Cortex of kidney (tissue), 1 donor: Measurements from ENCODE around the gene TMEM198.

Source experiments
- DNase-seq: peaks from one replicate; lab custom pipeline; 2025; lab: John Stamatoyannopoulos, UW

The TMEM198 gene

DNA sequence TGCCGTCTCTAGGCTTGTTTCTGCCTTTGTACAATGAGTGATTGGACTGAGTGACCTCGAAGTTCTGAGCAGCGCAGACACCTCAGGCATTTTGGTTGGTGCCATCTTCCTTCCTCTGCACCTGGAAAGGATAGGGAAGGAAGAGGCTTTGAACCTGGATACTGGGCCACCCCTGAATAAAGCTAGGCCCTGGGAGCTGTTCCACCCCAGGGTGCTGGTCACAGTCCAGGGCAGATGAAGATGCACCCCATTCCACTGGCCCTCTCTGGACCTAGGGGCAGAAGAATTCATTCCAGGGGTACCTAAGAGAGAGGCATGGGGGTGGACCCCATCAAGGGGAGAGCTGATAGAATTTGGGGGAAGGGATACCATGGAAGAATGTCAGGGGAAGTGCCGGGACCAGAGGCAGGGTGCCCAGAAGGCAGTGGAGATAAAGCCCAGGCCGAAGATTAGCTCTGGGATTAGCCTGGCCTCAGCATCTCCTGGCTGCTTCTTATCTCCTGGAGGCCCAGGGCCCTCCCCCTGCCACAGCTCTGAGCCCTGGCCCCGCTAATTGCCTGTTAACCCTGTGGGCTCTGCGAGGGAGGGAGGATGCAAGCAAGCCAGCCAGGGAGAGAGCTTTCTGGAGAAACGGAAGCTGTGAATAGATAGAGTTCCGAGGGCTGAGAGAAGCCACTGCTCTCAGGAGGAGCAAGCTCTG is 18.1 kb upstream of the TMEM198 start:
- DNase-seq: no peak

DNA sequence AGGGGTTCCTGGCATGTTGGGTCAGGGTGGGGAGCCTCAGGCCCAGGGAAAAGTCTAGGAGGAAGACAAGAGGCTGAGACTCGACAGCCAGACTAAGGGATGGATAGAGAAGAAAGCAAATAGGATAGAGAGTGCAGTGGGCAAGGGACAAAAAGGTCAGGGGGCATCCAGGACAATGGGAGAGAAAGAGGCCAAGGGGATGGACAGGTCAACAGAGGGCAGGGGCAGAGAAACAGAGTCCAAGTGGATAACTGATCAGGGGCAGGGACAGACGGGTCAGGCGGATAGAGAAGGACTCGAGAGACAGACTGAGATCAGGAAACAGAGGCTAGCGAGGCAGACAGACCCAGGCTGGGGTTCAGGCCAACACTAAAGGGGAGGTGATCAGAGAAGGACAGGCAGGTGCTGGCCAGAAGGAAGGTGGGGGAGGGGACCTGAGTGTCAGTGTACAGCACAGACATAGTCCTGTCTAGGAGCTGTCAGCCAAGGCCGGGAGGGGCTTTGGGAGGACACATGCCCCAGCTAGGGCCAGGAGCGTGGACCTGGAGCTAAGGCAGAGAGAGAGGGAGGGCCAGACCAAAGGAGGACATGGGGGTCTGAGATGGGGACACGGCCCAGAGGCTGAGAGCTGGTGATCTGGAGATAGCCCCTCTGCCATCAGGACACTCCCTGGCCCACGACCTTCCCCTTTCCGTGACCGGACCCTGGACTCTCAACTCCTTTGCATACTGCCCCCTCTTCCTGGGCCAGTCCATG is 17.3 kb upstream of the TMEM198 start:
- DNase-seq: no peak

DNA sequence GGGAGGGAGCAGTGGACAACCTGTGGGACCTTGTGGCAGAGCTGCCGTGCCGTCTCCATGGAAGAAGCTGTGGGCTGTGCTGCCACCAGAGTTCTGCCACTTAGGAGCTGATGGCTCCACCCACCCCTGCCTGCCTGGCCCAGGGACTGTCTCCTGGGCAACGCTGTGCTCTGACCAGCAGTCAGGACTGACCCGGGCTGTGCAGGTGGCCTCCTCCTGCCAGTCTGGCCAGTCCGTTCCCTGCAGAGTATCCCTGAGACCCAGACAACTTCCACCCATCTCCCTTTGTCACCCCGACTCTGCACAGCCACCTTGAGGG is 16.8 kb upstream of the TMEM198 start:
- no peak for DNase-seq

DNA sequence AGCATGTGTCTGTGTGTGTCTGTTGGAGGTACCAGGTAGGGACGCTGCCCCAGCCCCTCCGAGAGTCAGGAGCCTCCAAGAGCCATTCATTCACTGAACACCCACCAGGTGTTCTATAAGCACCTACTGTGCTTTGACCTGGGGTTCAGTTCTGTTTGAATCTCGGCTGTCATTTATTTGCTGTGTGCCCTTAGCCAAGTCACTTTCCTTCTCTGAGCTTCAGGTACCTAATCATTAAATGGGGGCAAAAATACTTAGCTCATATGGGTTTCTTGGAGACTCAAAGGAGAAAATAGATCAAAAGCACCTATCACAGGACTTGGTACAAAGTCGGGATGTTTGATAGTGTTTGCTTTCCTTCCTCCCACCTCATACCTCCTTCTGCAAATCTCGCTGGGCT is 16.4 kb upstream of the TMEM198 start:
- DNase-seq: no peak

DNA sequence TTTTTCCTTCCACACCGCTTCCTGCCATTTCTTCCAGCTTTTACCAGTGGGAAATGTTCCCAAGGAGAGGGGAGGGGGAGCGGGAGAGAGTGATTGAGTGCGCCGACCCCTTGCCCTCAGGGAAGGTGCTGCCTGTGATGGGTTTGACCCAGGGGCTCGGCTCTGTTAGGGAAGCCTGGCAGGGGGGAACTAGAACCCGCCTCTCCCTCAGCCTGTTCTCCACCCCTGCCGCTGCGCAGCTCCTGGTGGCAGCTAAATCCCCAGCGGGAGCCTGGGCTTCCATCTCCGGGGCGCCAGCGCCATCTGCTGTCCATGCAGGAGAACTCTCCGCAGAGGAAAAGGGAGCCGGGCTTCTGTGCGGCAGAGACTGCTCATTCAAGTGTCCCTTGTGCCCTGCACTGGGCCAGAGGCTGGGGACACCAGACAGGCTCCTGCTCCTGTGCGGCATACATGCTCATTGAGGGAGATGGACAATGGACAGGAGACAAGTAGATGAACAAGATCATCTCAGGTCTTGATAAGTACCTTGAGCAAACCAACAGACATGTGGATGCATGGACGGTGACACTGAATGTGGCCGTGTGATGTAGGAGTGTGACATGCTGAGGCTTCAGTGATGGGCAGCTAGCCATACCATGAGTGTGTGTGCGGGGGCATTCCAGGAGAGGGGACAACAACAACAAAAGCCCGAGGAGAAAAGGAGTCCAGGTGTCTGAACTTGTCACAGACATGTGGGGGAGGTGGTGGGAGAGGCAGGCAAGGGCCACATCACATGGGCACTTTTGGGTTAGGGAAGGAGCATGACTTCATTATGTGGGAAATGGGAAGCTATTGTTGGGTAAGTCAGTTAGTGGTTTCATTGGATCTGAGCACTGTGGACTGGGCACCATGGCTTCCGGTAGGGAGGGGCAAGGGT is 13.5 kb upstream of the TMEM198 start:
- DNase-seq: peak; percentile 6

DNA sequence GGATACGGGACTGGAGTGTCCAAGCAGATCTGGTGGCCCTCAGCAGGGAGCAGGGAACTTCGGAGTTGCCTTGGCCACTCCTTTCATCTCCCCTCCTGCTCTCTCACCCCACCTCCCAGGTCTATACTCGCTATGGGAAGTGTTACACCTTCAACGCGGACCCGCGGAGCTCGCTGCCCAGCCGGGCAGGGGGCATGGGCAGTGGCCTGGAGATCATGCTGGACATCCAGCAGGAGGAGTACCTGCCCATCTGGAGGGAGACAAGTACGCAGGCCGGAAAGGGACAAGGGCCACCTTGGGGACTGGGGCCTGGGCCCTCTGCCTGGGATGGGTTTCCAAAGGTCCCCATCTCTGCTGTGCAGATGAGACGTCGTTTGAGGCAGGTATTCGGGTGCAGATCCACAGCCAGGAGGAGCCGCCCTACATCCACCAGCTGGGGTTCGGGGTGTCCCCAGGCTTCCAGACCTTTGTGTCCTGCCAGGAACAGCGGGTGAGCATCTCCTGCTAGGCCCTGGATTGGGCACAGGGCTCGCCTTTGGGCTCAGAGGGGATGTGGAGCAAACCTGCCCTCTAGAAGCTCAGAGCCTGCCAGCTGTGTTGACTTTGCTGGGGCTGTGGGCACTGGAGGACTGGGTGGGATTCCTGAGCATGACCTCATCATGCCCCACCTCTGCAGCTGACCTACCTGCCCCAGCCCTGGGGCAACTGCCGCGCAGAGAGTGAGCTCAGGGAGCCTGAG is 12.0 kb upstream of the TMEM198 start:
- no peak for DNase-seq

DNA sequence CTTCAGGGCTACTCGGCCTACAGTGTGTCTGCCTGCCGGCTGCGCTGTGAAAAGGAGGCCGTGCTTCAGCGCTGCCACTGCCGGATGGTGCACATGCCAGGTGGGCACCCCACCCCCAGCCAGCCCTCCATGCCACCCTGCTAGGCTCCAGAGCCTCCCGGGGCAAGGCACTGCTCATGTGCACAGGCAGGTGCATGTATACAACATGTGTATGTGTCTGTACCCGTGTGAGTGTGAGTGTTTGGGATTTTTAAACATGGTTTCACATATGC is 11.5 kb upstream of the TMEM198 start:
- DNase-seq: no peak

DNA sequence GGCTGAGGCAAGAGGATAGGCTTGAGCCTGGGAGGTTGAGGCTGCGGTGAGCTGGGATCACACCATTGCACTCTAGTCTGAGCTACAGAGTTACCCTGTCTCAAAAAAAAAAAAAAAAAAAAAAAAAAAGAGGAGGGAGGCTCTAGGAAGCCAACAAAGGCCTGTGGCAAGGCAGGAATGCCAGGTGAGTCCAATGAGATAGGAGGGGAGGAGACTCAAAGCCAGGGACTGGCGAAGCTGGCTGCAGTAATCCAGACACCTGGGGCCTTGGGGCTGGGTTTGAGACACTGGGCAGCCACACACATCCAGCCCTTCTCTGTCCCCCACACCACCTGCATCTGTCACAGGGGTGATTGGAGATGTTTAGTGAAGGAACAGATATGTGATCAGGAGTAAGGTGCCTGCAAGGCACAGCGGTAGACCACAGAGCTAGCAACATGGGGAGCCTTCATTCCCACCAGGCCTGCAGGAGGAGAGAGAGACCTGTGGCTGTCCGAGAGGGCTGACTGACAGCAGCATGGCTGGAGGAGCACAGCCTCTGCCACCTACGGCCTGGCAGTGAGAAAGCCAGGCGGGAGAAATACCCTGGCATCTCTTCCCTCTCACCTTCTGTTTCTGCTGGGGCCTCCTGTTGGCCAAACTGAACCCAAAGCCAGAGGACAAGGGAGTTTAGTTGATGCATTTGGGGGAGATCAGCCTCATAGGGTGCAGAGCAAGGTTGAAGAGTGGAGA is 9.7 kb upstream of the TMEM198 start:
- no peak for DNase-seq

DNA sequence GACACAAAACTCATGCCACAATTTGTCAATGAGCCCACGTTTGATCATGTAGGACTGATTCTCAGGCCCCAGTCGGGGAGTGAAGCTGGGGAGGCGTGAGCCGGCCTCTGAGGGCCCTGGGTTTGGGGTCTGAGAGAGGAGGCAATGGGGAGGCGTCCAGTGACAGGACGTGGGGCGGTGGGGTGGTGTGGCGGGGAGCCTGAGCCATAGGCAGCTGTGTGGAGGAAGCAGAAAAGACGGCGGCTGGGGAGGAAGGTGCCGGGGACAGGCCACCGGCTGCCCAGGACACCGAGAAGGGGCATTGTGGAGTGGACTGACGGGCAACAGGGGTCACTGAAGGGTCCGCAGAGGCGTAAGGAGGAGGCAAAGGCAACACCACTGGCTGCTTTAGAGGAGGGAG is 7.4 kb upstream of the TMEM198 start:
- DNase-seq: no peak

DNA sequence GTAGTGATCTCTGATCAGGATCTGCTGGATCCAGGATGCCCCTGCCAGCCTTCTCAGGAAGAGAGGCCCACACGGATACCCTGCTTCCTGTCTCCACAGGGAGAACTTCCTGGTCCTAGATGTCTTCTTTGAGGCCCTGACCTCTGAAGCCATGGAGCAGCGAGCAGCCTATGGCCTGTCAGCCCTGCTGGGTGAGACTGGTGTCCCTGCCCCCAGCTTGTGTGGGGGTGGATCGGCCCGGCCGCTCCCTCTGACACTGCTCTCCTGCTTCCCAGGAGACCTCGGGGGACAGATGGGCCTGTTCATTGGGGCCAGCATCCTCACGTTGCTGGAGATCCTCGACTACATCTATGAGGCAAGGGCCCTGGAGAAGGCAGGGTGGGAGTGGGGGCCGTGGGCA is 6.9 kb upstream of the TMEM198 start:
- DNase-seq: no peak

DNA sequence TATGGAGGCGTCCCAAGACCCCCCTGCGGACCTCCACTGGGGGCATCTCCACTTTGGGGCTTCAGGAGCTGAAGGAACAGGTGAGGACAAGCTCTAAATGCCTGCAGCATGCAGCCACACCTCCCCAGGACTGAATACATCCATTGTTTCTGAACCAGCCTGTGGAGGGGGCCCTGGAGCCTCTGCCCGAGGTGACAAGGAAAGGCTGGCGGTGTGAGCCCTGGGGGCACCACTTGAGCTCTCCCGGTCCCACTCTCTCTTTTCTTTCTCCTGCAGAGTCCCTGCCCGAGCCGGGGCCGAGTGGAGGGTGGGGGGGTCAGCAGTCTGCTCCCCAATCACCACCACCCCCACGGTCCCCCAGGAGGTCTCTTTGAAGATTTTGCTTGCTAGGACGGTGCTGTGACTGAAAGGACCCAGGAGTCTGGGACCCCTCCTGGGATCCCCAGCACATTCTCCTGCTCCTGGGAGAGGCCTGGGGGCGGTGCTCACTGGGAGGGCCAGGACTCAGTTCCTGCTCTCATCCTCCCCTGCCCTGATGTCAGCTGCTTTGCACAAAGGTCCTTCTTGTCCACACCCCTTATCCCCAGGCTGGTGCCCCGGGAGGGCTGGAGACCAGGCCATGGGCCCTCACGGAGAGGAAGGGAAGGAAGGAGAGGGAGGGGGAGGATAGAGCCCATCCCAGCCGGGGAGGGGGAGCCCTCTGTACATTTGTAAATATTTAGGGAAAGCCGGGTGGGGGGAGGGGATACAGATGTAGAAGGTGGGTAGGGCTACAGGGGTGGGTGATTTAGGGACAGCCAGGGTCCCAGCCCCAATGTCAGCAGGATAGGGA is 6.0 kb upstream of the TMEM198 start:
- no peak for DNase-seq

DNA sequence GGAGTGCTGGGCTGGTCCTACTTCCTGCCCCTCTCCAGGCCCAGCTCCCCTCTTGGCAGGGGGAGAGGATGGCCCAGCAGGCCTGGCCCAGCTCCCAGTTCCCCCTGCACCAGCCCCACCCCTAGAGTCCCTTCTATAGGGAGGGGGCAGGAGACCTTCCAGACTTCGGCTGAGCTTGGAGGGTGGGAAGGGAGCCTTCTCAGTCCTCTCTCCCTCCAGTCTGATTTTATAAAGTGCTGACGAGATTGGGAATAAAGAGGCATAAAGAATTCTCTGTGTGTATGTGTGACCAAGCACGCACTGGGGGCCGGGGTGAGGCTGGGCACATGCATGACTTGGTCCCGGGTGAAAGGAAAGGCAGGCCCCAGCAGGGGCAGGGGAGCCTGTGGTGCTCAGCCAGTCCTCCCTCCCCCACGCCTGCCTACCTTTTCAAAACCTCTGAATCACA is 5.3 kb upstream of the TMEM198 start:
- DNase-seq: no peak

DNA sequence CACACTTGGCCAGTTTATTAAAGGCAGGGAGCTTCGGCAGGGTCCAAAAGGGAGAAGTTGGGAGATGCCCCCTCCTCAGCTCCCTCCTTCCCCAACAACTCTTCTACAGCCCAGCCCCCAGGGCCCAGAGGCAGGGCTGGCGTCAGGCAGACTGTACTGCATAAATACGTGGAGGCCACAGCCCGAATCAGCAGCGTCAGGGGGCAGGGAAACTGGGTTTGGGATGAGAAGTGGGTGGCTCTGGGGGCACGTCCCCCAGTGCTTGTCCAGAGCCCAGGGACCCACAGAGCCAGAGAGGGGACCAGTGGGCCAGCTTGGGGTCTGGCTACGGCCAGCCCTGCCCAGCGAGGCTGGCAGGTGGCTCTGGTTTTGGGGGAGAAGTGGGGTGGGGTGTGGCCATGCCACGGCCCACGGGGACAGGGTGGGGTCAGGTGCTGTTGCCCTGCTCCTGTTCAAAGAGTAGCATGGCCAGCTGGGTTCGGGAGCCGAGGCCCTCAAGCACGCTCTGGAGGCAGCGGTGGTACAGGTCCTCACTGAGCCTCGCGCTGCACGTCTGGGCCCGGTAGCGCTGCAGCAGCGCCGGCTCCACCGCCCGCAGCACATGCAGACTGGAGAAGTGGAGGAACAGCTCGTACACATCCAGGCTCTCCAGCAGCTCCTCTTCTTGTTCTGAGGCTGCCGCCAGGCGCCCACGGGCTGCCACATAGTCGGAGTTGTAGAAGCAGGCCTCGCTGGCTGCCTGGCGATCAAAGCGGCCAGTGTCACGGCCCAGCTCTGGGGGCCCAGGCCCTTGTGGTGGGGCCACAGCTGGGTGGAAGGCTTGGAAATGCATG is 4.7 kb upstream of the TMEM198 start:
- DNase-seq: no peak

DNA sequence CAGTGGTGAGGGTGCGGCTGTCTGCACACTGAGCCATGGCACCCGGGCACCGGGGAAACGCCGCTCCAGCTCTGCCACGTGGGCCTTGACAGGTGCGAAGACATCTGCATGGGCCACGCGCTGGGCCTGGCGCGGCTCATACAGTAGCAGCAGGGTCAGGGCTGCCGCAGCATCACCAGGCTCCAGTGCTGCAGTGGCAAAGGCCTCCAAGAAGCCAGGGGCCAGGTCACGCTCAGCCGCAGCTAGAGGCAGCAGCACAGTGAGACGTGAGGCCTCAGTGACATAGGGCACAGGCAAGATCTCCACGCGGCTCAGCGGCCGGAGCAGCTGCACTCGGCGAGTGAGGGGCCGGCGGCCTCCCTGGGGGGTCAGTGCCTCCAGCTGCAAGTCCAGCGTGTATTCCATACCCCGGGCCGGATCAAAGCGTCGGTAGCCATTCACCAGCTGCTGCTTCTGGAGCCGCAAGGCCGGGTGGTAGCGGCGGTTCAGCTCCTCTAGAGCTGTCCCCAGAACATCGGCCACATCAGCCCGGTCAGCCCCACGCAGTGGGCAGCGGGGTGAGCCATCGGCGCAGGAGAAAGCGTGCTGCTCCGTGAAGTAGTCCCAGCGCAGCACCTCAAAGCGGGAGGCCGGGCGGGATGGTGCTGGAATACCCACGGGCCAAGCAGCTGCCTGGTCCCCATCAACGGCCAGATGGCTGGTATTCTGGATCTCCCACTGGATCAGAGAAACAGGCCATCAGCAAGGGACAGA is 3.7 kb upstream of the TMEM198 start:
- DNase-seq: no peak

DNA sequence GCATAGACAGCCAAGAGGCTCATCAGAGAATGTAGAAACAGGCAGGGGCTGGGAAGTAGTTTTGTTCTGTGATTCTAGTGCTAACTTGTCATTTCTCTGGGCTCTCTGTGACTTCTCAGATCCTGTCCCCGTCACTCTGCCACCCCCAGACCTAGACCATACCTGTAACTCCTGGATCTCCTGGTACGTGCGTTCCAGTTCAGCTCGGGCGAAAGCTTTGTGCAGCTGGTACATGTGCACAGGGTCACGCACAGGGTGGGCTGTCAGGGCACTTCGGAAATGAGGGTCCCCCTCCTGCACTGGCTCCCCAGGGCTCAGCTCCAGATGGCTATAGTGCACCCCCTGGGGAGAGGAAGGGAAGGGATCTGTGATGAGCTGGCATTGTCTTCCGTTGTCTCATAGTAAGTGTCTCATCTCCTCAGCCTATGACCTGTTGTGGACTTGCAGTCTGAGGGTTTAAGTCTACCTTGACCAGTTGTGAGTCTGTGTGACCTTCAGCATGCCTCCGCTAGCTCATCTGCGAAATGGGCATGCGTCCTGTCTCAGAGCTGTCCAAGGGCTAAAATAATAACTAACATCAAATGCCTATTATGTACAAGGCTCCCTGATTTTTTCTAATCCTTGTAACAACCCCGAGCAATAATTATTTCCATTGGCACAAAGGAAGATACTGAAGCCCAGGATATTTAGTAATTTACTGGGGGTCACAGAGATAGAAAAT is 2.9 kb upstream of the TMEM198 start:
- DNase-seq: no peak

DNA sequence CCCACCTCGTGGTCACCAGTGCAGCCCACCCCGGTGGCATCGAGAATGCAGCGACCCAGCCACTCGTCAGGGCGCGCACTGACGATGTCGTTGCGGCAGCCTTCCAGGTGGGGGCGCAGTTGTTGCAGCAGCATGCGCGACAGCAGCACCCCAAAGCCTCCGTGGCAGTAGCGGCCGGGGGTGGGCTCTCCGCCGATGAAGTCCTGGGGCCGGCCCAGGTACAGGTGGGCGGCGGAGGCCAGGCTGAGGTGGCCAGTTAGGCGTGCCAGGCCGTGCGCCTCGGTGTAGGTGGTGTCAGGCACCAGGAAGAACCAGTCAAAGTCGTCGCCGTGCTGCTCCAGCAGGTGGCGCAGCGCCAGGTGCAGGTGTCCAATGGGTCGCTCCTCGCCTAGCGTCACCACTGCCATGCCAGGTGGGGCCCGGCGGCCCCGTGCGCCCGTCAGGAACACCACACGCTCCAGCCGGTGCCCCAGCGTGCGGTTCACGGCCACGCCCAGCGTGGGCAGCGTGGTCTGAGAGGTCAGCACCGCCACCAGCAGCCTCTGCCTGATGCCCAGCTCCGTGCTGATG is 2.1 kb upstream of the TMEM198 start:
- DNase-seq: peak; percentile 56

DNA sequence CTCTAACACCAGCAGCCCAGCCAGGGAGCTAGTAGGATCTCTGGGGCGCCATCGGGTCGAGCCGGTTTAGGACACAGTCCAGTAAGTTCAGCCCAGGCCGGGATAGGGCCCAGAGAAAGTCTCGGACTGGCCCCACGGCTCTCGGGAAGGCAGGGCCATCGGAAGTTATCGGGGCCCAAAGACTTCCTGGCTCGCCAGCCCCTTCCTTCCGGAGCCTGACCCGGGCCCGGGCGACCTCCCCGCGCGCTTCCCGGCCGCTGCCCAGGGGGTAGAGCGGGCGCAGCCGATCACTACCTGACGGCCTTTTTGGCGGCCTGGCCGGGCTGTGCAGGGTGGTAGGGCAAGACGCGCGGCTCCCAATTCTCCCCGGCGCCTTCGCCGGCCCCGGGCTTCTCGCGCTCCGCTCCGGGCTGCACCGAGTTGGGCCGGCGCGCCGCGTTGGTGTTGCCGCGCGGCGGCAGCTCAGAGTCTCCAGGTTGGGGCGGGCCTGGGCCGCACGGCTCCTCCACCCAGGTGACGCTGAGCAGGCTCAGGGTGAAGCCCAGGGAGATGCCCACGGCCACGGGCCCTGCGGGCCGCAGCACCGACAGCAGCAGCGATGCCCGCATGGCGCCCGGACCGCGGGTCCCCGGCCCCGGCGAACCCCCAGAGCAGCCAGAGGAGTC is 765 bp upstream of the TMEM198 start:
- peak; percentile 49 for DNase-seq

DNA sequence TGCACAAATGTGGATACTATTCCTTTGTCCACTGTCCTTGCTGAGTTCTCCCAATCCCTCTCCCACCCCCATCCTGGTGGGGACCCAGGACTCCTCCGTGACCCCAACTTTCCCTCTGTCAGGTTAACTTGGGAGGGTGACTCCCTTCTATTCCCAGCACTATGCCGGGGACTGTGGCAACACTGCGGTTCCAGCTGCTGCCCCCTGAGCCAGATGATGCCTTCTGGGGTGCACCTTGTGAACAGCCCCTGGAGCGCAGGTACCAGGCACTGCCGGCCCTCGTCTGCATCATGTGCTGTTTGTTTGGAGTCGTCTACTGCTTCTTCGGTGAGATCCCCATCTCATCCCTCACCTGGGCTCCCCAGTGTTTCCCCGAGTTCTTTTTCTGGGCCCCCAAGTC is 739 bp downstream of the TMEM198 start:
- DNase-seq: no peak
